Stimulated activated CD4-positive, alpha-beta T cell treated with anti-CD3 and anti-CD28 coated beads, Interleukin-15, amount 100 ng/mL, for 1 hour (primary cell): Measurements from ENCODE around the gene BCOR.

Source experiments
- DNase-seq, 2 donors: peaks; one replicate each; pipeline ENCODE4 v3.0.0-alpha.2; 2020; ENCODE audit warnings: low read depth in 1 of 2, low spot score in 1 of 2

The BCOR gene

DNA sequence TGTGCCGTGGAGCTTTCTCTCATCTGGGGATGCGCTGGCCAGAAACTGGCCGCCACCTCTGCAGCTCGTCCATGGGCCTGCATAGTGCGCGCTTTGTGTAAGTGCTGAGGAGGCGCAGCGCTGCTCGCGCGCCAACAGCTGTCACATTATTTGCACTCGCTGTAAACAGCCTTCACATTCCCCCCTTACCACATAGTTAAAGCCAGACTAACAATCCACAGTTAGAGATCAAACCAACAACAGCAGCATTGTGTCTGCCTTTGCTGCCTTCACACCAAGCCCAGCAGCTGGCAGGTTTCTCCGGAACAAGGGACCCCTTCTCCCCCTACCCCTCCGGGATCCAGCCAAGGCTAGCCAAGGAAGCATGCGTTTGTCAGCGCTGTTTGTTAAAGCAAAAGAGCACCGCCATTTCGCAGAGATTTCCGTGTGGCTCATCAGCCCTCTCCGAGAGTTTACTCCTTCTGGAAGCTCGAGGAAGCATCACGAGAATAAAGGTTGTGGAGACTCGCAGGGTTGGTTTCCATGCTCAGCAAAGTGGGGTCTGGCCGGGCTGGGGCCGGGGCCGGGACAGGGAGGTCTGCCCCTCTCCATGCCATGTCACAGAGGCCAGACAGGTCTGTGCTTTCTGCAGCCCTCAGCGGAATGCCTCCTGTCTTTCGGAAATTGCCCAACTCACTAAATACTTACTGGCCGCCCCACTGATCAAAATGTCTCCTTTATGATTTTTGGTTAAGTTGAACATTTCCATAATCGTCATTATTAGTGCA lies 11.0 kb downstream of the BCOR start:
- DNase-seq = no peak

GRCh38 chrX:40085714-40086113 lies 12.0 kb downstream of the BCOR start:
- DNase-seq = no peak

DNA sequence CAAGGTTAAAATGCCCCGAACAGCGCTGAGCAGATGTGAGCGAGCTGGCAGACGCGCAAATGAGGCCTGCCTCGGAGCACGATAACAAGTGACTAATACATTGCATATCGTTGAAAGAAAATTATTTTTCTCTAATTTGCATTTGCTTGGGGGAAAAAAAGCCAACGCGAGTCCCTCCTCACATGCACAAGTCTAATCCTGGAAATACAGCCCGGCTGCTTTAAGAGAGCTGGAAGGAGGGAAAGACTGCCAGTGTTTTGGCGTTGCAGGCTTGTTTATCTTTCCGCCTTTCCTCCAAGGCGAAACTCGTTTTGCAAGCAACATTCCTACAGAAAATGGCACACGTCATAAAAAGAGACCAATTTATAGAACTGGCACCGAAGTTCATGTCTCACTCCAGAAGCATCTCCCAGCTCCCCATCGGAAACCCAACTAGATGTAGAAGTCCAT lies 12.6 kb downstream of the BCOR start:
- no peak for DNase-seq

- DNase-seq = no peak
Observed at GRCh38 chrX:40084471-40085101, 13.2 kb downstream of the BCOR start.

DNA sequence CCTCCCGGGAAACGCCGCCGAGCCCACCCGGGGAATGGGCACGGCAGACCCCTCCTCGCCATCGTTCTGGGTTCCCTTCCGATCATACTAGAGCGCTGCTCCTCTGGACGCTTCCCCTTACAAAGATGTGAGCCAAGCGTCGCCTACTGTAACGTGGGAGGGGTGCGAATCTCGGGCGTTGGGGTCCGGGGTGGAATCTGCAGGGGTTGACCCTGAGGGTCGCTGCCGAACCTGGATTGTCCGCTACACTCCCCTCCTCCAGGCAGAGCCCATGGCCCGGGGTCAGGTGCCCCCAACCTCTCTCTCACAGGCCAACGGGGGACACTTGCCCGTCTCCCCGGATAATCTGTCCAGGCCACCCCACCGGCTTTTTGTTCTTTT lies 13.8 kb downstream of the BCOR start:
- DNase-seq = no peak

GRCh38 chrX:40083120-40083978 lies 14.4 kb downstream of the BCOR start:
- no peak for DNase-seq

GRCh38 chrX:40082447-40083119 lies 15.2 kb downstream of the BCOR start:
- no peak for DNase-seq

DNA sequence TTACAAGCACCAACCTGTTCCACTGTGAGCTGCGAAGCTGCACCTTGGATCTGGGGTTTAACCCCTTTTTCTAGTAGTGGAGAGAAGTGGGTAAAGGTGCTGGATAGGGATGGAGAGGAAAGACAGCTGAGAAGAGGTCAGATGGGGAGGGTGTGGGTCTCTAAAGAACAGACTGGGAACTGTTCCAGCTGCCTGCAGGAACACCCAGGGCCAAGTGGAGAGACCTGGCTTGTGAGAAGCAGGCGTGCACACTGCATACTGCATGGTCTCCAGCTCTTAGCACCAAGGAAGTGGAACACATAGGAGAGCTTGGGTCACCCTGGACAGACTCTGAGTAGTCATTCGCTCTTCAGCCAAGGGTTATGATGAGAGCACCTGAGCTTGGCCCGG lies 16.1 kb downstream of the BCOR start:
- no peak for DNase-seq

GRCh38 chrX:40080894-40081678 lies 16.7 kb downstream of the BCOR start:
- no peak for DNase-seq

GRCh38 chrX:40079572-40079971 lies 18.2 kb downstream of the BCOR start:
- no peak for DNase-seq

DNA sequence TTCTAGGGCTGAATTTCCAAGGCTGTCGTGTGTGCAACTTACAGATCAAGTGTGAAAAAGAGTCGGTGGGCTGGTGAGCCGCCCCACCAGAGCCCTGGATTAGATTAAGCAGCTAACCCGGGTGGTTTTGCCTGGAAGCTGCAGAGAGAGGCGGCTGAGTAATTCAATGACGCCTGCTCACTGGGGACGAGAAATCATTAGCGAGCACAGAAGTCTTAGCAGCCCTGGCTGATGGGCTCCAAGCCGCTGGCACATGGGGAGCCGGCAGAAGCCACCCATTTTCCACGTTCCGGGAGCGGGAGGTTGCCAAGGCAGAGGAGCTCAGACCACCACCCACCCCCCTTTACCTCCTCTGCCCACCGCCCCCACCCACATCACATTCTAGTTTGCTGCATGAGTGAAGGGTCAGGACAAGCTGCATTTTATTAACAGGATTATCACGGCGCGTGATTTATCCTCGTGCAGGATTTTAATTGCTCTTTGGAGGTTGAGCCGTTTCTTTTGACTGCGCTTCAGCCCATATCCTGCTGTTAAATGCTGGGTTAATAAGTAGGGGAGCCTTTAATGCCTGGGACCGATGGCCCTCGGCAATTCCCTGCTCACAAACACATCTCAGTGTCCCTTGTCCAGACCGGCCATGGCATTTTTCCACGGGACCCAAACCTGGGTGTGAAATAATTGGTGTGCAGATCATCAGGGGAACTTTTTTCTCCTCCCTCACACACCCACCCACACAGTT lies 19.1 kb downstream of the BCOR start:
- DNase-seq = no peak

GRCh38 chrX:40077906-40078305 lies 19.9 kb downstream of the BCOR start:
- DNase-seq = no peak

DNA sequence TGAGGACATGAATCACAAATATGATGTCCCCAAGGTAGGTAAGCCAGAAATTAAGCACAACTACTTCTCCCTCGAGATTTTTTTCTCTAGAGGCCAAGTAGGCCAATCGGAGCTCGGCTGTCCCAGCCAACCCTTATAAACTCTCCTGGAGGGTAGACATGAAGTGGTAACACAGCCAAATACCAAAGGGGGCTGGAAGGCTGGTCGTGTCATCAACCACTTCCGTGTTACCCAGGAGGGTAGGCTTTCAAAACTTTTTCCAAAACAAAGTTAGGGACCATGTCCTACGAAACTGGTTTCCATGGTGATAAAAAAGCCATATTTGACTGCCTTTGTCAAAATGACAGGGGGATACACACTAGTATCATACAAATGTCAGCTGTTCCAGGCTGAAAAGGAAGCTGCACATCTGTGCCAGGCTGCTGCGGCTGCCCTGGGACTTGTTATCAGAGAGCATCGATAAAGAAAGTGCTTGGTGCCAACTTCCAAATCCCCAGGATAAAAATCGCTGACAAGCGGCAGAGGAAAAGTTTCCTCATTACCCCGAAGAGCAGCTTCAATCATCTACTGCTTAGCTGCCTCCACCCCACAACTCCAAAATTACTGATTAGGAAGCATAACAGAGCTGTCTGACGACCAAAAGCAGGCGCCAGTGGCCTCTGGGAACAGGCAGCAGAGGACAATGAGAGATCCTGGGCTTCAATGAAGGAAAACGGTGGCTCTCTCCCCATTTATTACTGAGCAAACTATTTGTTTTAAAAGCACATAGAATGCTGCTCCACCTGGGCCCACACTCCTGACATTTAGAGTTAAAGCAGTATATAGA lies 20.8 kb downstream of the BCOR start:
- no peak for DNase-seq

DNA sequence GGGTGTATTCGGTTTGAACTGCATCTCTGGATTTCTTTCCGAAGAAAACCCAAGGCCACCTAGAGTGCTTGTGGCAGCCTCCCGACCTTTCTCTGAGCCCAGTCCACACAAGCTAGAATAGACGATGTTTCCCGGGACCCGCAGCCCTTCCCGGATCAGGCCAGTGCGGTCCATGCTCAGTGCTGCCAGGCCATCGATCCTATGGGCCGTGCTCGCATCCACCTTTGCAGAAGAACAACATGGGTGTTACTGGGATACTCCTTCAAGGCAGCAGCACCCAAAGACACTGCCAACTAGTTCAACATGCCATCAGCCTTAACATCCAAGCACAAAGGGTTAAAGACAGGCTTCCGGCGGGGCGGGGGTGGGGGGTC lies 22.8 kb downstream of the BCOR start:
- no peak for DNase-seq

DNA sequence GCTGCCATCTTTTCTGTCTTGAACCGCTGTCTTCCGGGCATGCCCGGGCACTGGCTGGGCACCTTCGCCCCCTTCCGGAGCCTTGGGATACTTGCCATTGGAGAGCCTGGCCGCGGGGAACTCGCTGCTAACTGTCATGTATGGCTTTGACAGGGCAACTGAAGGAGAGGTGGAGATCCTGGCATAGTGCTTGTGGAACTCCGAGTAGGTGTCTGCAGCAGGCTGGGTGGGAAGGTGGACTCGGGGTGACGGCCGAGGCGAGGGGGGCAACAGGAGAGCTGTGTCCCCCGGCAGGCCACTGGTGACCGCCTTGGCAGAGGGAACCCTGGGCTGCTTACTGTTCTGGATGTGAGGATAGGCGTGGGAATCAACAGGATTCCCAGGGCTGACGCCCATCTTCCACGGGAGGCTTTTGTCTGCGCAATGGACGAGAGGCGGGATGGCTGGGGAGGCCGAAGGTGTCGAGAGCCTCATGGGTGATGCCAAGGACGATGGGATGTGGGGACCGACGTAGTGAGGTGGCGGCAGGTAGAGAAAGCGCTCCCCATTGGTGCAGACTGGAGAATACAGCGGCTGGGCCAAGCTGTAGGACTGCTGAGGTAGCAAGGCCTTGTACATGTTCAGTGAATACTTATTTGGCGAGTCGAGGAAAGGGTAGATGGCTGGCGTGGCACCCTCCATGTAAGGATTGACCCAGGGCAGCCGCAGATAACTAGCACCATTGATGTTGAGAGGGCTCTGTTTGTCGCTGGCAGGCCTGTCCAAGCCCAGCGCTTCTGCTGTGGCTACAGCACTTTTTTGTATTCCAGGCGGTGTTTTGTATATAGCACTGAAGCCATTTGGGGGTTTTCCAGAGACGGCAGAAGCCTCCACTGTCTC lies 23.4 kb downstream of the BCOR start:
- no peak for DNase-seq

DNA sequence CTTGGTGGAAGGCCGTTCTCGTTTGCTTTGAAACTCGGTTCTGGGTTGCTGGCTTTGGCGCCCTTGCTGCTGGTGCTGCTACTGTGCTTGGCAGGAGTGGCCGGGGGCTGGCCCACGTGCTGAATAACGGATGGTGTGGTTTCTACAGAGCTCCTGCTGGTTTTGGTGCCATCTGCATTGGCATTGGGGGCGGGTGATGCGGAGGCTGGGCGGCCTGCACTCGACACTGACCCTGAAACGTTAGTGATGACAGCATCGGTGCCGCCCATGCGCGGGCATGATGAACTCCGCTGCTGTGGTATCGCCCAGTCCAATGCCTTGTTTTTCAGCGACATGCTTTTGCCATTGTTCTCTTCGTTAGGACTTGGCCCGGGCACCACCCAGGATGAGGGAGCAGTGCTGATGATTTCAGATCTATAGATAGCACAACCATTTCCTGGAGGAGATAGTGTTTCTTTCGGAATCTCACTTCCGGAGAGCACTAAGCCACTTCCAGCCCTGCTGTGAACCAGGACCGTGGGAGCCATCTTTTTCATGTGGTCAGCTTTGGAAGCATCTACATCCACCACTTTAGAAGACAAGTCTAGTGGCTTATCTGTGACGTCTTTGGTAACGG lies 24.2 kb downstream of the BCOR start:
- no peak for DNase-seq

GRCh38 chrX:40072246-40072645 lies 25.5 kb downstream of the BCOR start:
- DNase-seq = no peak

DNA sequence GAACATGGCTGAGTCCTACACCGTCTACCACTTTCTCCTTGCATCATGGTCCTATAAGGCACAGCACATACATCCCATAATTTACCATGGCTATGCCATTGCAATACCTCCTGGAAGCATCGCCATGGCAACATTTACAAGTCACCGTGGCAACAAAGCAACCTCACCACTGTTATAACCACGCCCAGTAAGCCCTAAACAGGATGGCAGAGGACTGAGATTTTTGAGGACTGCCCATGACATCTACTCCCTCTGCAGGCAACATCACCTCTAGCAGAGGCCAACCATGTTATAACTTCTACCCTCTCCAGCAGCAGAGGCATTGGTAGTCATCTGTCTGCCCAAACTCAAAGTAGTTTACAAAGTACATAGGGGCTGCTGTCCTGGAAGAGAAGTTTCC lies 29.7 kb downstream of the BCOR start:
- DNase-seq = no peak
